WTC11 (cell line): ENCODE data around the gene HMGCS2.

Experiments
- CTCF ChIP-seq: fragments of 200-600 bp; IDR thresholded peaks from 2 replicates; pipeline ENCODE4 v1.8.0; 2022; ENCODE audit warnings: antibody characterized with exemption
- E2F4 ChIP-seq: sonication (generic); formaldehyde crosslinking; IDR thresholded peaks from 2 replicates; pipeline ENCODE4 v1.8.1; 2022; ENCODE audit warnings: low read depth, mild to moderate bottlenecking, moderate library complexity, missing genetic modification reagents, borderline replicate concordance
- ELF4 ChIP-seq: sonication (generic); formaldehyde crosslinking; IDR thresholded peaks from 2 replicates; pipeline ENCODE4 v1.8.1; 2022; ENCODE audit warnings: low read depth, mild to moderate bottlenecking, moderate library complexity, missing genetic modification reagents
- FOXJ3 ChIP-seq: sonication (generic); formaldehyde crosslinking; IDR thresholded peaks from 2 replicates; pipeline ENCODE4 v1.9.0; 2021; ENCODE audit warnings: missing genetic modification reagents, mild to moderate bottlenecking, borderline replicate concordance
- FOXK1 ChIP-seq: sonication (generic); formaldehyde crosslinking; IDR thresholded peaks from 2 replicates; pipeline ENCODE4 v1.8.0; 2022; ENCODE audit warnings: mild to moderate bottlenecking, moderate library complexity, missing genetic modification reagents
- IRF1 ChIP-seq: sonication (generic); formaldehyde crosslinking; IDR thresholded peaks from 2 replicates; pipeline ENCODE4 v1.8.0; 2023; ENCODE audit warnings: missing genetic modification reagents
- SP1 ChIP-seq: sonication (generic); formaldehyde crosslinking; conservative IDR thresholded peaks from 2 replicates; pipeline ENCODE4 v1.8.1; 2022; ENCODE audit warnings: missing genetic modification reagents

- TF ChIP-seq ELF4 (CRISPR knock-in tag), result no peak
- TF ChIP-seq IRF1 (CRISPR knock-in tag), result no peak
- TF ChIP-seq FOXK1 (CRISPR knock-in tag), result no peak
- no peak for TF ChIP-seq FOXJ3 (CRISPR knock-in tag)
- no peak for TF ChIP-seq CTCF
- TF ChIP-seq E2F4 (CRISPR knock-in tag), result no peak
- TF ChIP-seq SP1 (CRISPR knock-in tag), result no peak
Measured at GRCh38 chr1:119742677-119743076, 26.0 kb downstream of the HMGCS2 start.
